HEK293 (cell line): Measurements from ENCODE around the gene PFDN6.

Experiments
- IKZF3 ChIP-seq: fragments of 450-650 bp; IDR thresholded peaks from 2 replicates; pipeline ENCODE4 v1.5.0; 2018; ENCODE audit warnings: missing biosample characterization, mild to moderate bottlenecking, missing genetic modification characterization, moderate library complexity
- KLF10 ChIP-seq: fragments of 450-650 bp; IDR thresholded peaks from 2 replicates; pipeline ENCODE4 v1.5.1; 2018; ENCODE audit warnings: missing biosample characterization, mild to moderate bottlenecking, missing genetic modification characterization
- YY1 ChIP-seq: fragments of 450-650 bp; formaldehyde crosslinking; IDR thresholded peaks from 2 replicates; pipeline ENCODE4 v1.5.1; 2018; ENCODE audit warnings: missing biosample characterization, missing genetic modification characterization
- YY2 ChIP-seq: fragments of 450-650 bp; formaldehyde crosslinking; IDR thresholded peaks from 2 replicates; pipeline ENCODE4 v1.5.1; 2016; ENCODE audit warnings: missing biosample characterization, missing genetic modification characterization
- ZBTB20 ChIP-seq: fragments of 450-650 bp; formaldehyde crosslinking; IDR thresholded peaks from 2 replicates; pipeline ENCODE4 v1.5.1; 2016; ENCODE audit warnings: missing biosample characterization, missing genetic modification characterization
- ZNF214 ChIP-seq: fragments of 450-650 bp; formaldehyde crosslinking; IDR thresholded peaks from 2 replicates; pipeline ENCODE4 v1.5.1; 2017; ENCODE audit warnings: missing biosample characterization, mild to moderate bottlenecking, missing genetic modification characterization, borderline replicate concordance
- ZNF302 ChIP-seq: fragments of 450-650 bp; formaldehyde crosslinking; IDR thresholded peaks from 2 replicates; pipeline ENCODE4 v1.5.1; 2016; ENCODE audit warnings: missing biosample characterization, missing genetic modification characterization, low read depth
- ZNF394 ChIP-seq: fragments of 450-650 bp; formaldehyde crosslinking; IDR thresholded peaks from 2 replicates; pipeline ENCODE4 v1.5.1; 2016; ENCODE audit warnings: missing biosample characterization, missing genetic modification characterization, mild to moderate bottlenecking, moderate library complexity, borderline replicate concordance
- ZNF433 ChIP-seq: fragments of 450-650 bp; formaldehyde crosslinking; IDR thresholded peaks from 2 replicates; pipeline ENCODE4 v1.5.1; 2016; ENCODE audit warnings: missing biosample characterization, missing genetic modification characterization, low read depth
- ZNF449 ChIP-seq: fragments of 450-650 bp; formaldehyde crosslinking; IDR thresholded peaks from 2 replicates; pipeline ENCODE4 v1.5.1; 2017; ENCODE audit warnings: missing biosample characterization, mild to moderate bottlenecking, missing genetic modification characterization, moderate library complexity
- ZNF664 ChIP-seq: fragments of 450-650 bp; formaldehyde crosslinking; IDR thresholded peaks from 2 replicates; pipeline ENCODE4 v1.5.1; 2016; ENCODE audit warnings: missing biosample characterization, missing genetic modification characterization
- ZNF692 ChIP-seq: fragments of 450-650 bp; formaldehyde crosslinking; IDR thresholded peaks from 2 replicates; pipeline ENCODE4 v1.5.1; 2016; ENCODE audit warnings: missing biosample characterization, missing genetic modification characterization
- ZNF747 ChIP-seq: fragments of 450-650 bp; formaldehyde crosslinking; IDR thresholded peaks from 2 replicates; pipeline ENCODE4 v1.5.1; 2016; ENCODE audit warnings: missing biosample characterization, missing genetic modification characterization
- ZNF792 ChIP-seq: fragments of 450-650 bp; formaldehyde crosslinking; IDR thresholded peaks from 2 replicates; pipeline ENCODE4 v1.5.1; 2016; ENCODE audit warnings: missing biosample characterization, missing genetic modification characterization
- TF ChIP-seq, protein P1 (sequence below): fragments of 450-650 bp; formaldehyde crosslinking; IDR thresholded peaks from 2 replicates; pipeline ENCODE4 v1.5.1; 2016; ENCODE audit warnings: missing biosample characterization, missing genetic modification characterization
- TF ChIP-seq, protein P2 (sequence below): fragments of 450-650 bp; formaldehyde crosslinking; conservative IDR thresholded peaks from 2 replicates; pipeline ENCODE4 v1.5.1; 2016; ENCODE audit warnings: low read depth, missing biosample characterization, missing genetic modification characterization
- TF ChIP-seq, protein P3 (sequence below): fragments of 450-650 bp; formaldehyde crosslinking; IDR thresholded peaks from 2 replicates; pipeline ENCODE4 v1.5.1; 2016; ENCODE audit warnings: missing biosample characterization, missing genetic modification characterization
- TF ChIP-seq, protein P4 (sequence below): fragments of 450-650 bp; formaldehyde crosslinking; IDR thresholded peaks from 2 replicates; pipeline ENCODE4 v1.5.1; 2016; ENCODE audit warnings: missing biosample characterization, missing genetic modification characterization, borderline replicate concordance
- TF ChIP-seq, protein P5 (sequence below): fragments of 450-650 bp; formaldehyde crosslinking; IDR thresholded peaks from 2 replicates; pipeline ENCODE4 v1.5.1; 2017; ENCODE audit warnings: missing biosample characterization, missing genetic modification characterization

PFDN6 gene

DNA sequence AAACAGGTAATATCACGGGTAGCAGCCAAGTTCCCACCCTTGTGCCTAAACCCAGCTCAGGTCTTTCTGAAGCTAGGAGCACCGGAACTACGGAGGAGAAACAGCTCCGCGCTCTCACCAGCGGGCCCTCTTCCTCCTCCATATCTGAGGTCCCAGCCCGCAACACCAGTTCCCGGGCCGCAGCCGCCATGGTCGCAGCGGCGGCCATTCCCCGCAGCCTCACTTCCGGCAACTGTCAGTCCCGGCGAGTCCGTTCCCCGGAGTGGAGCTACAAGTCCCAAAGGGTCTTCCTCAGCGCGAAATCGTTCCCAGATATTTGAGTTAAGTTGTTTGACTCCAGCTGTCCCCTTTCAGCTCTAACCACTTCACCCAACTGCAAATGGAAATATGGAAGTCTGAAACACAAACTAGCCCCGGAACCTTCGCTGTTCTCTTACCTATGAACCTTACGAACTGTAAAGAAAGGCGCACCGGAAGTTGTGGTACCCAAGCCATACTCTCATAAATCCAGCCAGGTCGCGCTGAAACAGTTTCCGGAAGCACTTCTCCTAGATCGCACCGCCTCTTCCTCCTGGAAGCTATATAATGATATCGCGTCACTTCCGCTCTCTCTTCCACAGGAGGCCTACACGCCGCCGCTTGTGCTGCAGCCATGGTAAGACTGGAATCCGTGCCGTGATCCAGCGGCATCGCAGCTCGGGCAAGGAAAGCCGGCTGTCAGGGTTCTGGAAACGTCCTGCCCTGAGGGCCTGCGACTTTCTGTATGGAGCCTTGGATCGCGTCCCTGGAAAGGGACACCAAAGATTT, 17.7 kb upstream of the PFDN6 start, which contains the start of the genes RPS18 and VPS52 (continued):
- TF ChIP-seq, protein P1, sequence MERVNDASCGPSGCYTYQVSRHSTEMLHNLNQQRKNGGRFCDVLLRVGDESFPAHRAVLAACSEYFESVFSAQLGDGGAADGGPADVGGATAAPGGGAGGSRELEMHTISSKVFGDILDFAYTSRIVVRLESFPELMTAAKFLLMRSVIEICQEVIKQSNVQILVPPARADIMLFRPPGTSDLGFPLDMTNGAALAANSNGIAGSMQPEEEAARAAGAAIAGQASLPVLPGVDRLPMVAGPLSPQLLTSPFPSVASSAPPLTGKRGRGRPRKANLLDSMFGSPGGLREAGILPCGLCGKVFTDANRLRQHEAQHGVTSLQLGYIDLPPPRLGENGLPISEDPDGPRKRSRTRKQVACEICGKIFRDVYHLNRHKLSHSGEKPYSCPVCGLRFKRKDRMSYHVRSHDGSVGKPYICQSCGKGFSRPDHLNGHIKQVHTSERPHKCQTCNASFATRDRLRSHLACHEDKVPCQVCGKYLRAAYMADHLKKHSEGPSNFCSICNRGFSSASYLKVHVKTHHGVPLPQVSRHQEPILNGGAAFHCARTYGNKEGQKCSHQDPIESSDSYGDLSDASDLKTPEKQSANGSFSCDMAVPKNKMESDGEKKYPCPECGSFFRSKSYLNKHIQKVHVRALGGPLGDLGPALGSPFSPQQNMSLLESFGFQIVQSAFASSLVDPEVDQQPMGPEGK (tag by site-specific recombination): peak; percentile 24; the same call in 1 of the 2 replicates
- TF ChIP-seq ZNF792 (tag by site-specific recombination) (no peak), ZNF394 (peak; percentile 73), ZNF692 (0 out of 2 replicates have a peak, but pooled peaks have one; percentile 56), ZBTB20 (peak; percentile 100), YY1 (peak; percentile 99), KLF10 (peak; percentile 67; the same call in 1 of the 2 replicates), ZNF747 (tag by site-specific recombination) (no peak), ZNF433 (tag by site-specific recombination) (no peak), YY2 (peak; percentile 99), ZNF449 (tag by site-specific recombination) (peak; percentile 12; the same call in 1 of the 2 replicates), ZNF214 (tag by site-specific recombination) (no peak; the same call in 1 of the 2 replicates), ZNF302 (tag by site-specific recombination) (no peak), ZNF664 (tag by site-specific recombination) (no peak), IKZF3 (tag by site-specific recombination) (no peak; the same call in 1 of the 2 replicates)
- TF ChIP-seq, protein P2, sequence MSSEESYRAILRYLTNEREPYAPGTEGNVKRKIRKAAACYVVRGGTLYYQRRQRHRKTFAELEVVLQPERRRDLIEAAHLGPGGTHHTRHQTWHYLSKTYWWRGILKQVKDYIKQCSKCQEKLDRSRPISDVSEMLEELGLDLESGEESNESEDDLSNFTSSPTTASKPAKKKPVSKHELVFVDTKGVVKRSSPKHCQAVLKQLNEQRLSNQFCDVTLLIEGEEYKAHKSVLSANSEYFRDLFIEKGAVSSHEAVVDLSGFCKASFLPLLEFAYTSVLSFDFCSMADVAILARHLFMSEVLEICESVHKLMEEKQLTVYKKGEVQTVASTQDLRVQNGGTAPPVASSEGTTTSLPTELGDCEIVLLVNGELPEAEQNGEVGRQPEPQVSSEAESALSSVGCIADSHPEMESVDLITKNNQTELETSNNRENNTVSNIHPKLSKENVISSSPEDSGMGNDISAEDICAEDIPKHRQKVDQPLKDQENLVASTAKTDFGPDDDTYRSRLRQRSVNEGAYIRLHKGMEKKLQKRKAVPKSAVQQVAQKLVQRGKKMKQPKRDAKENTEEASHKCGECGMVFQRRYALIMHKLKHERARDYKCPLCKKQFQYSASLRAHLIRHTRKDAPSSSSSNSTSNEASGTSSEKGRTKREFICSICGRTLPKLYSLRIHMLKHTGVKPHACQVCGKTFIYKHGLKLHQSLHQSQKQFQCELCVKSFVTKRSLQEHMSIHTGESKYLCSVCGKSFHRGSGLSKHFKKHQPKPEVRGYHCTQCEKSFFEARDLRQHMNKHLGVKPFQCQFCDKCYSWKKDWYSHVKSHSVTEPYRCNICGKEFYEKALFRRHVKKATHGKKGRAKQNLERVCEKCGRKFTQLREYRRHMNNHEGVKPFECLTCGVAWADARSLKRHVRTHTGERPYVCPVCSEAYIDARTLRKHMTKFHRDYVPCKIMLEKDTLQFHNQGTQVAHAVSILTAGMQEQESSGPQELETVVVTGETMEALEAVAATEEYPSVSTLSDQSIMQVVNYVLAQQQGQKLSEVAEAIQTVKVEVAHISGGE (tag by site-specific recombination): peak; percentile 100
- TF ChIP-seq, protein P3, sequence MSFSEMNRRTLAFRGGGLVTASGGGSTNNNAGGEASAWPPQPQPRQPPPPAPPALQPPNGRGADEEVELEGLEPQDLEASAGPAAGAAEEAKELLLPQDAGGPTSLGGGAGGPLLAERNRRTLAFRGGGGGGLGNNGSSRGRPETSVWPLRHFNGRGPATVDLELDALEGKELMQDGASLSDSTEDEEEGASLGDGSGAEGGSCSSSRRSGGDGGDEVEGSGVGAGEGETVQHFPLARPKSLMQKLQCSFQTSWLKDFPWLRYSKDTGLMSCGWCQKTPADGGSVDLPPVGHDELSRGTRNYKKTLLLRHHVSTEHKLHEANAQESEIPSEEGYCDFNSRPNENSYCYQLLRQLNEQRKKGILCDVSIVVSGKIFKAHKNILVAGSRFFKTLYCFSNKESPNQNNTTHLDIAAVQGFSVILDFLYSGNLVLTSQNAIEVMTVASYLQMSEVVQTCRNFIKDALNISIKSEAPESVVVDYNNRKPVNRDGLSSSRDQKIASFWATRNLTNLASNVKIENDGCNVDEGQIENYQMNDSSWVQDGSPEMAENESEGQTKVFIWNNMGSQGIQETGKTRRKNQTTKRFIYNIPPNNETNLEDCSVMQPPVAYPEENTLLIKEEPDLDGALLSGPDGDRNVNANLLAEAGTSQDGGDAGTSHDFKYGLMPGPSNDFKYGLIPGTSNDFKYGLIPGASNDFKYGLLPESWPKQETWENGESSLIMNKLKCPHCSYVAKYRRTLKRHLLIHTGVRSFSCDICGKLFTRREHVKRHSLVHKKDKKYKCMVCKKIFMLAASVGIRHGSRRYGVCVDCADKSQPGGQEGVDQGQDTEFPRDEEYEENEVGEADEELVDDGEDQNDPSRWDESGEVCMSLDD (tag by site-specific recombination): peak; percentile 75
- TF ChIP-seq, protein P4, sequence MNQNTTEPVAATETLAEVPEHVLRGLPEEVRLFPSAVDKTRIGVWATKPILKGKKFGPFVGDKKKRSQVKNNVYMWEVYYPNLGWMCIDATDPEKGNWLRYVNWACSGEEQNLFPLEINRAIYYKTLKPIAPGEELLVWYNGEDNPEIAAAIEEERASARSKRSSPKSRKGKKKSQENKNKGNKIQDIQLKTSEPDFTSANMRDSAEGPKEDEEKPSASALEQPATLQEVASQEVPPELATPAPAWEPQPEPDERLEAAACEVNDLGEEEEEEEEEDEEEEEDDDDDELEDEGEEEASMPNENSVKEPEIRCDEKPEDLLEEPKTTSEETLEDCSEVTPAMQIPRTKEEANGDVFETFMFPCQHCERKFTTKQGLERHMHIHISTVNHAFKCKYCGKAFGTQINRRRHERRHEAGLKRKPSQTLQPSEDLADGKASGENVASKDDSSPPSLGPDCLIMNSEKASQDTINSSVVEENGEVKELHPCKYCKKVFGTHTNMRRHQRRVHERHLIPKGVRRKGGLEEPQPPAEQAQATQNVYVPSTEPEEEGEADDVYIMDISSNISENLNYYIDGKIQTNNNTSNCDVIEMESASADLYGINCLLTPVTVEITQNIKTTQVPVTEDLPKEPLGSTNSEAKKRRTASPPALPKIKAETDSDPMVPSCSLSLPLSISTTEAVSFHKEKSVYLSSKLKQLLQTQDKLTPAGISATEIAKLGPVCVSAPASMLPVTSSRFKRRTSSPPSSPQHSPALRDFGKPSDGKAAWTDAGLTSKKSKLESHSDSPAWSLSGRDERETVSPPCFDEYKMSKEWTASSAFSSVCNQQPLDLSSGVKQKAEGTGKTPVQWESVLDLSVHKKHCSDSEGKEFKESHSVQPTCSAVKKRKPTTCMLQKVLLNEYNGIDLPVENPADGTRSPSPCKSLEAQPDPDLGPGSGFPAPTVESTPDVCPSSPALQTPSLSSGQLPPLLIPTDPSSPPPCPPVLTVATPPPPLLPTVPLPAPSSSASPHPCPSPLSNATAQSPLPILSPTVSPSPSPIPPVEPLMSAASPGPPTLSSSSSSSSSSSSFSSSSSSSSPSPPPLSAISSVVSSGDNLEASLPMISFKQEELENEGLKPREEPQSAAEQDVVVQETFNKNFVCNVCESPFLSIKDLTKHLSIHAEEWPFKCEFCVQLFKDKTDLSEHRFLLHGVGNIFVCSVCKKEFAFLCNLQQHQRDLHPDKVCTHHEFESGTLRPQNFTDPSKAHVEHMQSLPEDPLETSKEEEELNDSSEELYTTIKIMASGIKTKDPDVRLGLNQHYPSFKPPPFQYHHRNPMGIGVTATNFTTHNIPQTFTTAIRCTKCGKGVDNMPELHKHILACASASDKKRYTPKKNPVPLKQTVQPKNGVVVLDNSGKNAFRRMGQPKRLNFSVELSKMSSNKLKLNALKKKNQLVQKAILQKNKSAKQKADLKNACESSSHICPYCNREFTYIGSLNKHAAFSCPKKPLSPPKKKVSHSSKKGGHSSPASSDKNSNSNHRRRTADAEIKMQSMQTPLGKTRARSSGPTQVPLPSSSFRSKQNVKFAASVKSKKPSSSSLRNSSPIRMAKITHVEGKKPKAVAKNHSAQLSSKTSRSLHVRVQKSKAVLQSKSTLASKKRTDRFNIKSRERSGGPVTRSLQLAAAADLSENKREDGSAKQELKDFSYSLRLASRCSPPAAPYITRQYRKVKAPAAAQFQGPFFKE (tag by site-specific recombination): no peak
- TF ChIP-seq, protein P5, sequence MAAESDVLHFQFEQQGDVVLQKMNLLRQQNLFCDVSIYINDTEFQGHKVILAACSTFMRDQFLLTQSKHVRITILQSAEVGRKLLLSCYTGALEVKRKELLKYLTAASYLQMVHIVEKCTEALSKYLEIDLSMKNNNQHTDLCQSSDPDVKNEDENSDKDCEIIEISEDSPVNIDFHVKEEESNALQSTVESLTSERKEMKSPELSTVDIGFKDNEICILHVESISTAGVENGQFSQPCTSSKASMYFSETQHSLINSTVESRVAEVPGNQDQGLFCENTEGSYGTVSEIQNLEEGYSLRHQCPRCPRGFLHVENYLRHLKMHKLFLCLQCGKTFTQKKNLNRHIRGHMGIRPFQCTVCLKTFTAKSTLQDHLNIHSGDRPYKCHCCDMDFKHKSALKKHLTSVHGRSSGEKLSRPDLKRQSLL: 0 out of 2 replicates have a peak, but pooled peaks have one; percentile 4
